ENCODE measurements around the gene SRPK2.
"Not testable (repeated sequence)": the region's sequence is repeated elsewhere in the genome, so short reads cannot be mapped to it uniquely, and the experiment has no call there.

SRPK2 gene

GRCh38 chr7:105218939-105219770 lies 169.6 kb downstream of the SRPK2 start:
- no peak for DNase-seq

DNA sequence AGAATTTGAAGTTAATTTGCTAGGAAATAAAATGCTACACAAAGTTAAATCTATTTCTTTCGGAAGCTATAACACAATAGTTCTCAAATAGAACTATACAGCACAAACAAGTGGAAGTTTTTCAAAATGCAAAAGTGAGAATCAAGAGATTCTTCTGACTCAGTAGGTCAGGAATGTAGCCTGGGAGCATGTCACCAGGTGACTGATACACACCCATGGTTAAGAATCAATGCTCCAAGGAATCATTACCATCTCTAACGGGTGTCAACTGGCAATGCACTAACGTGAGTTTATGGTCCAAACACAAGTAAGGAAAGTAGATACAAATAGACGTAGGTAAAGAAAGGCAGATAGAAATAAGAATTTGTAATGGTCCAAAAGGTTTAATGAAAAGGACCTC lies 170.5 kb downstream of the SRPK2 start:
- DNase-seq = no peak

GRCh38 chr7:105216786-105217185 lies 171.9 kb downstream of the SRPK2 start:
- no peak for DNase-seq

GRCh38 chr7:105215821-105216220 lies 172.9 kb downstream of the SRPK2 start:
- DNase-seq = no peak

DNA sequence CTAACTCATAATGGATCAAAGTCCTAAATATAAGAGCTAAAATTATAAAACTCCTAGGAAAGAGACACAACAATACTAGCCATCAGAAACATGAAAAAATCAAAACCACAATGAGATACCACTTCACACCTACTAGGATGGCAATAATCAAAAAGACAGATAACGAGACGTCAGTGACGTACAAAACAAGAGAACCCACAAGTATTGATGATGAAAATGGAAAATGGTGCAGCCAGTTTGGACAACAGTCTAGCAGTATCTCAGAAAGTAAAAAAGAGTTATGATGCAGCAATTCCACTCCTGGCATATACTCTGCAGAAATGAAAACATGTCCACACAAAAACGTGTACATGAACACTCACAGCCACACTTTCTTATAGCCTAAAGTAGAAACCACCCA lies 173.5 kb downstream of the SRPK2 start:
- no peak for DNase-seq

DNA sequence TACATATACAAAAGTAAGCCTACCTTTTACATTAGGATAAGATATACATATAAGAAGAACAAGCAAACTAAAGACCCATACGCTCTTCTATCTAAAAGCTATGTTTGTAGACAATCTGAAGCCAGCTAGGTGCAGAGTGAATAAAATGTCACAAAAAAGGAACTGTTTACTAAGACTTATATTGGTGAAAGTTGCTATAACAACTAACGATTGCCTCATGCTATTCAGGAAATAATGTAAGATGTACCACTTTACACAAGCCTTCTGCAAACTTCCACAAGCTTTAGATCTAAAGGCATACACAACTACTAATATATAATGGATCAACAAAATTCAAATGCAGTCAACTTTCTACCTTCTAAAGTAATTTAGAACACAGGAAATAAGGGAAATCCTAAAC lies 175.1 kb downstream of the SRPK2 start:
- DNase-seq = no peak

DNA sequence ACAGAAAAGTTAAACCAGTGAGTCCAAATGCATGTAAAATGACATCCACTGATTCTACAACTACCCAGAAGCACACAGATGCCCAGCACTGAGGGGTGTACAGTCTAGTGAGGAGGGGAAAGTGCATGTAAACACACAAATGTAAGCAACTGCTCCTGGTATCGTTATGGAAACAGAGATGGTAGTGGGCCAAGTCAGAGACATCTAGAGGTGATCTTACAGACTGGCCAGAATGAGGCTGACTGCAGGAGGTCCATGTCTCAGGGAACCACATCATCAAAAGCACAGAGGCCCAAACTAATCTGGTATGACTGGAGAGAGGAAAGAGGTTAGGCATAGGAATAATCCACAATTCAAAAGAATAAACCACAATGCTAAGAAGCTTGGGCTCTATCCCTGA lies 176.5 kb downstream of the SRPK2 start:
- DNase-seq = no peak

GRCh38 chr7:105210721-105211205 lies 178.0 kb downstream of the SRPK2 start:
- no peak for DNase-seq

- DNase-seq = no peak
Measured at GRCh38 chr7:105209870-105210269, 178.9 kb downstream of the SRPK2 start.

DNA sequence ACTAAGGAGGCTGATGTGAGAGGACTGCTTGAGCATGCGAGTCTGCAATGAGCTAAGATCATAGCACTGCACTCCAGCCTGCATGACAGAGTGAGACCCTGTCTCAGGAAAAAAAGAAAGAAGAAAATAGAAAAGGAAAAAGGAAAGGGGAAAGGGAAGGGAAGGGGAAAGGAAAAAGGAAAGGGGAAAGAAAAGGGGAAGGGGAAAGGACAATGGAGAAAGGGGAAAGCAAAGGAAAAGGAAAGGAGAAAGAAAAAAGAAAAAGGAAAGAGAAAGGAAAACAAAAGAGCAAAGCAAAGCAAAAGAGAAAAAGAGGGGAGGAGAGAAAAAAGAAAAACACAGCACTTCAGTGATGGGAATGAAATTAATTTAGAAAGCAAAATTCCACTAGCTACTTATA lies 179.3 kb downstream of the SRPK2 start:
- no peak for DNase-seq

DNA sequence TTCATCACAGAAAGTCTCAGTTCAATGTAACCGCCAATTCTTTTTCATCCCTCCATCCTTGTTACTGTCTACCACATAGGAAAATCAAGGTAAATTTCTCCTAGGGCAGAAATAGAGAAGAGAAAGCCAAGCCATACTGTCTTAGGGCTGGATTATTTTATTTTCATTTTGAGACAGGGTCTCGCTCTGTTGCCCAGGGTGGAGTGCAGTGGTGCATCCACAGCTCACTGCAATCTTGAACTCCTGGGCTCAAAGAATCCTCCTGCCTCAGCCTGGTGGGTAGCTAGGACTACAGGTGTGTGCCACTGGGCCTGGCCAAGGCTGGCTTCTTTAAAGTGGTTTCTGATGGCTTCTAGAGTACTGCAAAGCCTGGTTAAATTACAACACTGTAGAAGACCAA lies 181.7 kb downstream of the SRPK2 start:
- DNase-seq = no peak

GRCh38 chr7:105205592-105206237 lies 183.0 kb downstream of the SRPK2 start:
- no peak for DNase-seq

- no peak for DNase-seq
Measured at GRCh38 chr7:105204953-105205352, 183.8 kb downstream of the SRPK2 start.

DNA sequence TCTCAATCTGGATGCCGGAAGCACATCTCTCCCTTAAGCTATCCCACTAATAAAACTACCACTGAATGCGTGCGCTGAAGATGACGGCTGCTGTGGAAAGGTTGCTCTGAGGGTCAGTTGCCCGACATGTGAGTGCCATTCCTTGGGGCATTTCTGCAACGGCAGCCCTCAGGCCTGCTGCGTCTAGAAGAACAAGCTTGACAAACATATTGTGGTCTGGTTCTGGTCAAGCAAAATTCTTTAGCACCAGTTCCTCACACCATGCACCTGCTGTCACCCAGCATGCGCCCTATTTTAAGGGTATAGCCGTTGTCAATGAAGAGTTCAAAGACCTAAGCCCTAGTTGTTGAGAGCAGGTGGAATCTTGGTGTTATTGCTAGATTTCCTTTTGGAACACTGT lies 184.2 kb downstream of the SRPK2 start:
- no peak for DNase-seq

DNA sequence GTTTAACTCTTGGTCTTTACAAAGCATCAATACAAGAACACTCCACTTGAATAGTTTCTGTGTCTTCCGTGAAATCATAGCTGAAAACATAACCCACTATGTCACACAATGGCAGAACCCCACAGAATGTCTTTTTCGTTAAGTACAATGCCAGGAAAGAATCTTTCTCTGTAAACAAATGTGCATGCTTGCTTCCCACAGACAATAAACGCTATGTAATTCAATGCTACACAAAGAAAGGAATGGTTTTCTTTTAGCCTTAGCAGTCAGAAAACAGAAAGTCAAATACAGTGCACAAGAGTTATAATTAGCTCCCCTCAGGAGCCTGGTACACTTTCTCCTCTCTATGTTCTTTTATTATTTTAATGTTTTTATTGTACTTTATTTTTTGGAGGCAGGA lies 186.1 kb downstream of the SRPK2 start:
- DNase-seq = no peak

DNA sequence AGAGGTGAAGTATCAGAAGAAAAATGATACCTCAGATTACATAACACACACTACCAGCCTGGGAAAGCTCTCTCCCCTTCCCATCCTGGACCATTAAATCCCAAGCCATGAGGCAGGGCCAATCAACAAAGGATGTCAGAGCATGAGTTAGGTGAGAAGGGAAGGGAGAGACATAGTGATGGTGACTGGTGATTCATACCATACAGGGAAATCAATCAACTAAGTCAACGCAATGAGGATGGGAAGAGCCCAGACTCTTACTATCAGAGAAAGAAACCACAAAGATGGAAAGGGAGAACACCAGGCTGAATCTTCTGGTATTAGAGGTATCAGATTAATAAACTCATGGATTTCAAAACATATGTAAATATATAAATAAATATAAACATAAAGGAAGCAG lies 189.3 kb downstream of the SRPK2 start:
- no peak for DNase-seq

GRCh38 chr7:105198223-105198622 lies 190.5 kb downstream of the SRPK2 start:
- no peak for DNase-seq

GRCh38 chr7:105196473-105196872 lies 192.2 kb downstream of the SRPK2 start:
- no peak for DNase-seq

DNA sequence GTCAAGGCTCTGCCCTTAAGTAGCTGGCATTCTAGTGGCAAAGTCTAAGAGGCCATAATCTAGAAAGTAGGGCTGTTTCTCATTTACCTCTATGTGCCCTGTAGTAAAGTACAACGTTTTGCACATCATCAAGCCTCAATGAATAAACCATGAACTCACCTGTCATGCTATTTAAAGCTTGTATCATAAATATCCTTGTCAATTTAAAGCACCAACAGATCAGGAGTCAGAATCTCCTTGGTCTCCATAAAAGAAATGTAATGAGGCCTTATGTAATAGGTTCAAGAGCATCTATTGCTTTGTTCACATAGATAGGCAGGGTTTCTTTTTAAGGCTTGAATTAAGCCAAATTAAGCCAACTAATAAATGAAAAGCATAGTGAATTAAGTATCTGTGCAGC lies 192.8 kb downstream of the SRPK2 start:
- DNase-seq = no peak

GRCh38 chr7:105194959-105195358 lies 193.8 kb downstream of the SRPK2 start:
- not testable (repeated sequence) for DNase-seq

- DNase-seq = no peak
Measured at GRCh38 chr7:105191331-105191730, 197.4 kb downstream of the SRPK2 start.

GRCh38 chr7:105189859-105190492 lies 198.7 kb downstream of the SRPK2 start:
- DNase-seq = no peak

- DNase-seq = no peak
Measured at GRCh38 chr7:105188201-105188600, 200.5 kb downstream of the SRPK2 start.
